Duodenal mucosa (tissue), 2 donors: ENCODE data around the gene SMAD6.

Source experiments
- H3K27ac ChIP-seq: one replicate; pipeline ENCODE4 v1.7.0; 2013; ENCODE audit warnings: low read depth, low read length
- H3K27me3 ChIP-seq, 2 donors: one replicate each; pipeline ENCODE4 v1.7.0; 2013; ENCODE audit warnings: low read length in 2 of 2, control low read depth in 1 of 2; ENCODE audit not compliant: insufficient read depth in 2 of 2, control insufficient read depth in 1 of 2
- H3K36me3 ChIP-seq, 2 donors: one replicate each; pipeline ENCODE4 v1.7.0; 2013; ENCODE audit warnings: low read length in 2 of 2, control low read depth in 1 of 2; ENCODE audit not compliant: insufficient read depth in 2 of 2, control insufficient read depth in 1 of 2
- H3K4me1 ChIP-seq, 2 donors: one replicate each; pipeline ENCODE4 v1.7.0; 2013; ENCODE audit warnings: low read length in 2 of 2, control low read depth in 1 of 2; ENCODE audit not compliant: insufficient read depth in 2 of 2, control insufficient read depth in 1 of 2
- H3K4me3 ChIP-seq, 2 donors: one replicate each; pipeline ENCODE4 v1.7.0; 2013; ENCODE audit warnings: low read length in 2 of 2, low read depth in 1 of 2
- H3K9ac ChIP-seq, 2 donors: one replicate each; pipeline ENCODE4 v1.7.0; 2013; ENCODE audit warnings: low read length in 2 of 2, low read depth in 1 of 2
- H3K9me3 ChIP-seq, 2 donors: one replicate each; pipeline ENCODE4 v1.7.0; 2013; ENCODE audit warnings: low read length in 2 of 2, control low read depth in 1 of 2; ENCODE audit not compliant: control insufficient read depth in 1 of 2

SMAD6 gene

GRCh38 chr15:66764072-66764786 is 62.2 kb downstream of the SMAD6 start:
- Histone ChIP-seq H3K36me3 (no peaks in the 10 kb centered on the region), H3K27me3 (no peaks in the 10 kb centered on the region), H3K27ac (peak overlapping the region; percentile 83), H3K4me3 (no peak overlapping the region), H3K4me1 (peaks cover 84 to 88% of the 10 kb centered on the region in 2 donors), H3K9me3 (no peaks in the 10 kb centered on the region), H3K9ac (no peak overlapping the region)

- Histone ChIP-seq H3K36me3 (no peaks in the 10 kb centered on the region), H3K9me3 (no peaks in the 10 kb centered on the region), H3K27ac (peak overlapping the region; percentile 48), H3K9ac (no peak overlapping the region), H3K4me1 (peaks cover 82 to 92% of the 10 kb centered on the region in 2 donors), H3K4me3 (no peak overlapping the region), H3K27me3 (no peaks in the 10 kb centered on the region)
Observed at GRCh38 chr15:66765478-66766281, 63.6 kb downstream of the SMAD6 start.

DNA sequence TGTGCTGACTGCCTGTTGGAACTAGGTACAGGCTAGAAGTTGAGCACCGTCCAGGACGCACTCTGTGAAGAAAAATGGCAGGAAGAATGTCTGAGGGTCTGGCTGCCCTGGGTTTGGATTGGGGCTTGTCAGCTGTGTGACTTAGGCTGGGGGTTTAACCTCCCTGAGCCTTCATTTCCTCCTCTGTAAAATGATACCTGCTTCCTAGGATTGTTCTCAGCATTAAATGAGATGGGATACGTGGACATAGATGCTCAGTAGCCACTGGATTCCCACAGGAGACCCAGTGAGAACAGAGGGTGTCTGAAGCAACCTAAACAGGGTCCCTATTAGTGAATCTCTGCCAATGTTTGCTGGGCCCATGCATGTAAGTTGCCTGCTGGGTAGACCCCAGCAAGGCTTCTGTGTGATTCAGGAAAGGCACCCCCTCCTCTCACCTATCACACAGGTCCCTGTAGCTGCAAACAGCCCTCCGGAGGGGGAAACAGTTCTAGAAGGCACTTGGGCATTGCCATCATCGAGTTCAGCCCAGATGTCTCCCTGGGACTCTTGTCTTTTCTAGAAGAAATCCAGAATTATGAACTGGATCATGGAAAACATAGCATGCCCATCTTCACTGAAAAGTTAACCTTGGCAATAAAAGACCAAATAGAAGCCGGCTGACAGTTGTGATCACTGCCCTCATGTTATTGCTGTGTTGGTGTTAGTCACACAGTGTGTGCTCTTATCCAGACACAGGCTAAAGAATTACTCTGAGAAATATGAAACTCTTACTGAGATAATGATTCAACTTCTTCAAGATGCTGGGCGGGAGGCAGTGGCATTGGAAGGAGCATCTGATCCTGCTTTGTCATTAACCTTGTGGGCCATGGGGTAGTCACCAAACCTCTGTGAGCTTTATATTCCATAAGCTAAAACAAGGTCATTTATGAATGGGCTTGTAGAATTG is 64.5 kb downstream of the SMAD6 start:
- Histone ChIP-seq H3K9ac (no peak overlapping the region), H3K27ac (peak overlapping the region; percentile 1), H3K4me1 (peaks cover 82 to 92% of the 10 kb centered on the region in 2 donors)

GRCh38 chr15:66767240-66767659 is 65.2 kb downstream of the SMAD6 start:
- no peaks in the 10 kb centered on the region for H3K9me3 ChIP-seq
- H3K4me1 ChIP-seq, result peaks cover 82 to 92% of the 10 kb centered on the region in 2 donors
- no peak overlapping the region for H3K27ac ChIP-seq
- no peak overlapping the region for H3K9ac ChIP-seq
- no peak overlapping the region for H3K4me3 ChIP-seq
- no peaks in the 10 kb centered on the region for H3K36me3 ChIP-seq
- no peaks in the 10 kb centered on the region for H3K27me3 ChIP-seq

More for the DNA sequence above, 64.5 kb downstream of the SMAD6 start:
- no peaks in the 10 kb centered on the region for H3K9me3 ChIP-seq
- no peaks in the 10 kb centered on the region for H3K36me3 ChIP-seq
- H3K27me3 ChIP-seq, result no peaks in the 10 kb centered on the region
- H3K4me3 ChIP-seq, result no peak overlapping the region

- peaks cover 83 to 92% of the 10 kb centered on the region in 2 donors for H3K4me1 ChIP-seq
- H3K9me3 ChIP-seq, result no peaks in the 10 kb centered on the region
- H3K27ac ChIP-seq, result no peak overlapping the region
- no peaks in the 10 kb centered on the region for H3K27me3 ChIP-seq
- no peak overlapping the region for H3K9ac ChIP-seq
- no peaks in the 10 kb centered on the region for H3K36me3 ChIP-seq
- H3K4me3 ChIP-seq, result no peak overlapping the region
Observed at GRCh38 chr15:66768987-66769386, 67.0 kb downstream of the SMAD6 start.

DNA sequence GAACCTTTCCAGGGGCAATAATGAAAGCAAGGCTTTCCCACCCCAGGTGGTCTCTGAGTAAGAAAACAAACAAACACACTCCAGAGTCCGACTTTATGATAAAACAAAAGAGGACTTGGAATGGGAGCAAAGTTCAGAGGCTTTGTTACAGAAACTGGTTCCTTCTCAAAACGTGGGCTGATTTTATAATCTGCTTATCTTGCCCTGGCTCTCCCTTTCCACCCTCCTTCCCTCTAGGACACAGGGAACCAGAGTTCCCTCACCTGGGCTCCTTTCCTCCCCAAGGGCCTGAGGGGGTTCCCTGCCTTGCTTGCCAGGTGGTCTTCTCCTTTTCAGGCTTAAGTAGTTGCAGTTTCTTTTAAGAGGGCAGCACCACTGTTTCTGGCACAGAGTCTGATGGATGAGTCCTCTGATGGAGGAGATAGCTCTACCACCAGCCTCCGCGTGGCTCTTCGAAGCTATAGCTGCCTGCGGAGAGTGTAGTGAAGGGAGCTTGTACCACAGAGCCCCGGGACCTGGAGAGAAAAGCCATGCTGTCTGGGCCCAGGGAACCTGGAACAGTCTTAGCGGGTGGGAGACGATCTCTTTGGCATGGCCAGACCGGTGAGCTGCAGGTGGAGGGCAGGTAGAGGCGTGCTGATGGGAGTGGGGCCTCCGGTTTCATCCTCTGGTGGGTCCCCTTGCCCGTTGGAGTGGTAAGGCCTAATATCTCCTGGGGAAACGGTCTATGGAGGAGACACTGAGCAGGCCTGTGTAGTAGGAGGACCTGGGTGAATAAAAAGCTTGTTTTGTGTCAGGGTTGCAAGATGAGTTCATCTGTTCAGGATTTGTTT is 68.7 kb downstream of the SMAD6 start:
- H3K9ac ChIP-seq, result peak overlapping the region in 1 of 2 donors; percentile 40
- H3K4me1 ChIP-seq, result peaks cover 78 to 83% of the 10 kb centered on the region in 2 donors
- H3K4me3 ChIP-seq, result peak overlapping the region; percentile 20 to 23

DNA sequence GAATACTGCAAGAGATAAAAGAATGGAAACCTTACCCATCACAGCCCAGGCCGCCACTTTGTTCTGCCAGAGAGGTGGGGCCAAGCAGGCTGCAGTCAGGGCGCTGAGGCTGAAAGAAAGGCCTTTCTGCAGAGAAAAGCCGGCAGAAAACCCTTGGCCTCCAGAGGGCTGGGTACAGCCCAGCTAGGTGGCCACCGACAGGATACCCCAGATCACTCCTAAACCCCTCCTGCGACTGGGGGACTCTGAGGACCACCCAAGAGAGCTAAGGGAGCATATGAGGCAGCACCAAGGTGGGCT is 69.3 kb downstream of the SMAD6 start:
- Histone ChIP-seq H3K36me3 (no peaks in the 10 kb centered on the region), H3K27me3 (no peaks in the 10 kb centered on the region), H3K9ac (peak overlapping the region in 1 of 2 donors; percentile 40), H3K27ac (no peak overlapping the region), H3K9me3 (no peaks in the 10 kb centered on the region), H3K4me3 (no peak overlapping the region), H3K4me1 (peaks cover 73 to 78% of the 10 kb centered on the region in 2 donors)

More for the DNA sequence above, 68.7 kb downstream of the SMAD6 start:
- Histone ChIP-seq H3K27ac (peak overlapping the region; percentile 59), H3K36me3 (no peaks in the 10 kb centered on the region), H3K27me3 (no peaks in the 10 kb centered on the region), H3K9me3 (no peaks in the 10 kb centered on the region)

- H3K9ac ChIP-seq, result peak overlapping the region in 1 of 2 donors; percentile 15
Observed at GRCh38 chr15:66772604-66773128, 70.6 kb downstream of the SMAD6 start.

More at GRCh38 chr15:66772604-66773128, 70.6 kb downstream of the SMAD6 start:
- Histone ChIP-seq H3K4me3 (peak overlapping the region in 1 of 2 donors; percentile 17), H3K27ac (peak overlapping the region; percentile 70), H3K27me3 (no peaks in the 10 kb centered on the region), H3K36me3 (no peaks in the 10 kb centered on the region), H3K4me1 (peaks cover 60 to 64% of the 10 kb centered on the region in 2 donors), H3K9me3 (no peaks in the 10 kb centered on the region)
